Activated CD8-positive, alpha-beta memory T cell treated with anti-CD3 and anti-CD28 coated beads for 48 hours (primary cell): ENCODE measurements around the gene SUB1.

Experiments
- DNase-seq, 3 experiments: peaks; one replicate each; pipeline ENCODE4 v3.0.0-alpha.2; 2020; ENCODE audit warnings: low read depth in 2 of 3, low spot score in 2 of 3

SUB1 gene

GRCh38 chr5:32642276-32643002 is 57.1 kb downstream of the SUB1 start:
- DNase-seq, result no peak

- DNase-seq, result no peak
These were observed 59.9 kb downstream of the SUB1 start for GRCh38 chr5:32645246-32645645.

- DNase-seq, result no peak
These were observed 61.0 kb downstream of the SUB1 start for GRCh38 chr5:32646061-32646969.

GRCh38 chr5:32651088-32651487 is 65.7 kb downstream of the SUB1 start:
- DNase-seq, result no peak

- DNase-seq, result no peak
These were observed 66.3 kb downstream of the SUB1 start for GRCh38 chr5:32651638-32652037.
